K562 (cell line): ENCODE measurements around the gene AIDA. TPM values are rescaled to one million over a fixed set of nuclear protein-coding genes. Genes with fewer than 3 reads are reported as not detected.

Source experiments
- ATAC-seq: fragments of 200-7000 bp; cut with Tn5 transposase; 3 replicates; pipeline ENCODE4 v1.9.1; 2020; ENCODE audit warnings: moderate library complexity
- BruUV-seq: library from RNA; stranded (reverse); fragments of 400-500 nt; replicated peaks from 2 replicates; lab custom pipeline; 2021; lab: Mats Ljungman, UMichigan
- CTCF ChIA-PET: fragments of 300-600 bp; formaldehyde crosslinking; extraction: SDS; loops from one replicate; lab custom pipeline; 2021; ENCODE audit warnings: low intra/inter-chr PET ratio; lab: Yijun Ruan, JAX
- POLR2A ChIA-PET: fragments of 300-600, 350-650 bp; sonication (Branson Sonifier 250); formaldehyde crosslinking; extraction: SDS; loops from one replicate; lab custom pipeline; 2021; ENCODE audit warnings: antibody characterized with exemption, inconsistent platforms; lab: Yijun Ruan, JAX
- DNase-seq, 4 experiments: peaks; one replicate each; pipeline versions ENCODE4 v3.0.0 to v3.0.0-alpha.2; 2011 to 2018; ENCODE audit warnings: low spot score in 3 of 4, mixed read lengths in 3 of 4; ENCODE audit errors: extremely low read depth in 1 of 4
- FAIRE-seq: peaks from 2 replicates; lab custom pipeline; 2011; peaks lifted over from hg19 to GRCh38; lab: Jason Lieb, UNC
- H2AFZ ChIP-seq: 2 replicates; pipeline ENCODE4 v1.6.0; 2011; ENCODE audit warnings: low read depth, low read length, control low read depth, inconsistent platforms
- H3K27ac ChIP-seq: fragments of 200-600 bp; 3 replicates; pipeline ENCODE4 v1.8.0; 2011; ENCODE audit warnings: low read depth, mild to moderate bottlenecking, control low read depth, inconsistent platforms, low read length, moderate library complexity, mixed read lengths; ENCODE audit errors: extremely low read depth
- H3K27me3 ChIP-seq, 2 experiments: fragments of 300-600 bp in 1 of 2; 2 replicates in 1 of 2; 3 replicates in 1 of 2; pipeline versions ENCODE4 v1.6.0 to v1.8.0; 2011; ENCODE audit warnings: inconsistent platforms in 2 of 2, low read length in 2 of 2, mild to moderate bottlenecking in 1 of 2, mixed read lengths in 1 of 2, moderate library complexity in 1 of 2; ENCODE audit not compliant: control insufficient read depth in 2 of 2, insufficient read depth in 2 of 2
- H3K36me3 ChIP-seq: fragments of 300-600 bp; 3 replicates; pipeline ENCODE4 v1.8.0; 2011; ENCODE audit warnings: mild to moderate bottlenecking, low read length, inconsistent platforms; ENCODE audit not compliant: control insufficient read depth, insufficient read depth
- H3K4me1 ChIP-seq, 2 experiments: fragments of 200-600 bp in 1 of 2; replicated peaks in 1 of 2; 2 replicates in 1 of 2; 3 replicates in 1 of 2; pipeline versions ENCODE4 v1.5.1 to v1.8.0; 2011; ENCODE audit warnings: inconsistent platforms in 2 of 2, low read length in 2 of 2, mild to moderate bottlenecking in 1 of 2, mixed read lengths in 1 of 2, moderate library complexity in 1 of 2; ENCODE audit not compliant: control insufficient read depth in 2 of 2, insufficient read depth in 2 of 2
- H3K4me2 ChIP-seq: 2 replicates; pipeline ENCODE4 v1.6.1; 2011; ENCODE audit warnings: low read length, control low read depth, inconsistent platforms, mixed read lengths; ENCODE audit not compliant: insufficient read depth
- H3K4me3 ChIP-seq: fragments of 200-600 bp; sonication (generic), shearing (Covaris generic); 2 replicates; pipeline ENCODE4 v1.5.1; 2016; ENCODE audit warnings: control low read depth, inconsistent platforms
- H3K79me2 ChIP-seq: fragments of 200-600 bp; 3 replicates; pipeline ENCODE4 v1.8.0; 2011; ENCODE audit warnings: low read length, inconsistent platforms; ENCODE audit not compliant: control insufficient read depth, insufficient read depth
- H3K9ac ChIP-seq, 2 experiments: 2 replicates each; pipeline versions ENCODE4 v1.6.0 to v1.6.1; 2011; ENCODE audit warnings: low read depth in 2 of 2, low read length in 2 of 2, control low read depth in 1 of 2, inconsistent platforms in 1 of 2, mild to moderate bottlenecking in 1 of 2, mixed read lengths in 1 of 2; ENCODE audit not compliant: insufficient read depth in 1 of 2
- H3K9me1 ChIP-seq: one replicate; pipeline ENCODE4 v1.6.0; 2011; ENCODE audit warnings: inconsistent platforms, mild to moderate bottlenecking, low read length, moderate library complexity; ENCODE audit not compliant: control insufficient read depth, insufficient read depth
- H3K9me3 ChIP-seq: replicated peaks from 2 replicates; pipeline ENCODE4 v1.5.1; 2011; ENCODE audit warnings: low read depth, low read length, inconsistent platforms; ENCODE audit not compliant: control insufficient read depth, insufficient read depth
- H4K20me1 ChIP-seq: replicated peaks from 2 replicates; pipeline ENCODE4 v1.6.1; 2011; ENCODE audit warnings: low read length, inconsistent platforms, mixed read lengths; ENCODE audit not compliant: control insufficient read depth, insufficient read depth
- CSDE1 ChIP-seq, 2 experiments: fragments of 450-650 bp; IDR thresholded peaks; 2 replicates each; pipeline ENCODE4 v1.6.1; 2016; ENCODE audit warnings: mild to moderate bottlenecking in 1 of 2
- GTF2E2 ChIP-seq: fragments of 200-800 bp; sonication (Bioruptor generic); IDR thresholded peaks from 2 replicates; pipeline ENCODE4 v1.6.1; 2016; ENCODE audit warnings: missing genetic modification characterization, missing compliant biosample characterization
- HCFC1 ChIP-seq: IDR thresholded peaks from 2 replicates; pipeline ENCODE4 v1.6.1; 2012; ENCODE audit warnings: low read depth, low read length, improper control_type of control experiment
- KLF1 ChIP-seq: fragments of 450-650 bp; IDR thresholded peaks from 2 replicates; pipeline ENCODE4 v1.6.1; 2016; ENCODE audit warnings: missing genetic modification characterization, missing compliant biosample characterization
- MEF2A ChIP-seq: IDR thresholded peaks from 2 replicates; pipeline ENCODE4 v1.6.1; 2011; ENCODE audit warnings: low read depth, mild to moderate bottlenecking, low read length, moderate library complexity; ENCODE audit not compliant: control insufficient read depth
- PCBP2 ChIP-seq: fragments of 200-400 bp; formaldehyde crosslinking; IDR thresholded peaks from 2 replicates; pipeline ENCODE4 v1.6.1; 2018; ENCODE audit warnings: low read length, low read depth, mild to moderate bottlenecking, moderate library complexity; ENCODE audit not compliant: poor library complexity, severe bottlenecking
- SMAD1 ChIP-seq: fragments of 150-350 bp; IDR thresholded peaks from 2 replicates; pipeline ENCODE4 v1.6.1; 2014; ENCODE audit warnings: low read length, low read depth; ENCODE audit not compliant: partially characterized antibody
- SNRNP70 ChIP-seq: fragments of 200-400 bp; formaldehyde crosslinking; optimal IDR thresholded peaks from 2 replicates; pipeline ENCODE3; 2017; ENCODE audit warnings: low read depth, low read length
- ZNF217 ChIP-seq: sonication (generic); formaldehyde crosslinking; IDR thresholded peaks from 2 replicates; pipeline ENCODE4 v1.8.0; 2022; ENCODE audit warnings: mild to moderate bottlenecking, missing genetic modification reagents
- WGBS: fragments of 100-300 bp; shearing (Covaris generic); methylation state at CpG from one replicate; pipeline ENCODE4 v1.1.6; 2016; ENCODE audit warnings: low coverage, mixed read lengths; ENCODE audit not compliant: insufficient coverage; ENCODE audit errors: missing lambda C conversion rate; 5-methylcytosine and 5-hydroxymethylcytosine counted together
- in situ Hi-C: fragments of 300-500 bp; cut with MboI; formaldehyde crosslinking; loops from 4 replicates; pipeline ENCODE4 v1.15.0; 2018; ENCODE audit warnings: inconsistent platforms, mixed read lengths
- intact Hi-C: fragments of 100-400 bp; cut with micrococcal nuclease; formaldehyde crosslinking; loops from 2 replicates; pipeline ENCODE4 v1.14.2; 2022
- polyA plus RNA-seq, 8 experiments: library from polyadenylated mRNA; depleted of rRNA in 4 of 8; stranded (reverse) in 5 of 8; unstranded in 3 of 8; fragments of >200 nt; fragmentation: Nextera tagmentation in 2 of 8; fragmentation: Illumina TruSeq in 1 of 8; extraction: Ambion mirVana in 2 of 8; extraction: Trizol in 1 of 8; gene quantifications; 2 replicates each; pipeline versions ENCODE4 v1.2.1 to v1.2.3, GENCODE V29; 2011 to 2014; ENCODE audit warnings: inconsistent platforms in 1 of 8, missing spikeins in 1 of 8
- total RNA-seq, 7 experiments: library from RNA; depleted of rRNA in 6 of 7; stranded (reverse); fragments of >200 nt in 6 of 7; fragmentation: Illumina TruSeq in 2 of 7; extraction: Trizol in 2 of 7; gene quantifications; 2 replicates each; pipeline versions ENCODE4 v1.2.1 to v1.2.3, GENCODE V29; 2011 to 2021; ENCODE audit warnings: low replicate concordance in 1 of 7
- TF ChIP-seq, protein P1 (sequence below): sonication (generic); formaldehyde crosslinking; IDR thresholded peaks from 2 replicates; pipeline ENCODE4 v1.8.1; 2023; ENCODE audit warnings: mild to moderate bottlenecking, missing genetic modification reagents, moderate library complexity
- TF ChIP-seq, protein P2 (sequence below): fragments of 450-650 bp; IDR thresholded peaks from 2 replicates; pipeline ENCODE4 v1.6.1; 2016; ENCODE audit warnings: borderline replicate concordance

AIDA gene
- total and polyA plus RNA-seq, 9 of the 15 experiments (the other 6 are each of a cell fraction or from before 2014, with no cell fraction given): 18.2 to 77.9 (median 24.9) TPM

DNA sequence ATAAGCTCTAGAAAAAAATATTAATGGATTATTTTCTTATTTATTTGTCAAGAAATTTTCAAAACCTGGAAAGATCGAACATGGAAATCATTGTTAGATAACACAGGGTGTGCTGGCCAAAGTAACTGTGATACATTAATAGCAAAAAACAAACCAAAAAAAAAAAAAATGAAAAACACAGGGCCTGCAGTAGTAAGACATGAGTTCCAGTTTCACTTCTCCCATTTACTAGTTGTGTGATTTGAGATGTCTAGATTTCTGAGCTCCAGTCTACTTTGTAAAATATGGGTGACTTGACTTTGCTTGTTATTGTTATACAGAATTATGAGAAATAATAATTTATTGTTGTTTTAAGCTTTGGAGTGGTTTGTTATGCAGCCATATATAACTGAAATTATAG is 38.4 kb upstream of the AIDA start:
- Histone ChIP-seq H3K4me1 (no peaks in the 10 kb centered on the region), H2AFZ (no peak overlapping the region), H3K9ac (no peak overlapping the region), H3K4me3 (no peak overlapping the region), H3K79me2 (no peaks in the 10 kb centered on the region), H3K27ac (no peak overlapping the region), H3K36me3 (no peaks in the 10 kb centered on the region), H3K9me3 (no peaks in the 10 kb centered on the region), H3K4me2 (no peak overlapping the region), H3K27me3 (peaks cover 0 to 9% of the 10 kb centered on the region in 2 experiments; a peak in 3 of 5 replicates), H4K20me1 (no peaks in the 10 kb centered on the region), H3K9me1 (no peaks in the 10 kb centered on the region)
- in situ Hi-C loops (no loop called here), intact Hi-C loops (no loop called here)
- ChIA-PET POLR2A (interaction anchor here (1.1 kb wide), 1 partner anchor 9 kb away, joined by 3 read pairs; no protein-coding TSS in a partner anchor), CTCF (interaction anchor here (0.9 kb wide), 1 partner anchor 331 kb away, joined by 3 read pairs; no protein-coding TSS in a partner anchor)
- WGBS: 0% methylated on average over 1 of the region's 1 CpG
- no peak for DNase-seq
- no TSS peak for BruUV-seq
- FAIRE-seq: no peak
- no peak for TF ChIP-seq ZNF217
- TF ChIP-seq PCBP2: no peak
- TF ChIP-seq KLF1 (tag): no peak
- no peak for TF ChIP-seq SNRNP70
- no peak for TF ChIP-seq CSDE1 (IDR thresholded peaks at IDR 0.05)
- no peak for TF ChIP-seq SMAD1
- TF ChIP-seq, protein P1, sequence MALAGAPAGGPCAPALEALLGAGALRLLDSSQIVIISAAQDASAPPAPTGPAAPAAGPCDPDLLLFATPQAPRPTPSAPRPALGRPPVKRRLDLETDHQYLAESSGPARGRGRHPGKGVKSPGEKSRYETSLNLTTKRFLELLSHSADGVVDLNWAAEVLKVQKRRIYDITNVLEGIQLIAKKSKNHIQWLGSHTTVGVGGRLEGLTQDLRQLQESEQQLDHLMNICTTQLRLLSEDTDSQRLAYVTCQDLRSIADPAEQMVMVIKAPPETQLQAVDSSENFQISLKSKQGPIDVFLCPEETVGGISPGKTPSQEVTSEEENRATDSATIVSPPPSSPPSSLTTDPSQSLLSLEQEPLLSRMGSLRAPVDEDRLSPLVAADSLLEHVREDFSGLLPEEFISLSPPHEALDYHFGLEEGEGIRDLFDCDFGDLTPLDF (CRISPR knock-in tag): no peak
- TF ChIP-seq MEF2A: no peak
- no peak for TF ChIP-seq HCFC1
- no peak for TF ChIP-seq GTF2E2 (tag)
- TF ChIP-seq, protein P2, sequence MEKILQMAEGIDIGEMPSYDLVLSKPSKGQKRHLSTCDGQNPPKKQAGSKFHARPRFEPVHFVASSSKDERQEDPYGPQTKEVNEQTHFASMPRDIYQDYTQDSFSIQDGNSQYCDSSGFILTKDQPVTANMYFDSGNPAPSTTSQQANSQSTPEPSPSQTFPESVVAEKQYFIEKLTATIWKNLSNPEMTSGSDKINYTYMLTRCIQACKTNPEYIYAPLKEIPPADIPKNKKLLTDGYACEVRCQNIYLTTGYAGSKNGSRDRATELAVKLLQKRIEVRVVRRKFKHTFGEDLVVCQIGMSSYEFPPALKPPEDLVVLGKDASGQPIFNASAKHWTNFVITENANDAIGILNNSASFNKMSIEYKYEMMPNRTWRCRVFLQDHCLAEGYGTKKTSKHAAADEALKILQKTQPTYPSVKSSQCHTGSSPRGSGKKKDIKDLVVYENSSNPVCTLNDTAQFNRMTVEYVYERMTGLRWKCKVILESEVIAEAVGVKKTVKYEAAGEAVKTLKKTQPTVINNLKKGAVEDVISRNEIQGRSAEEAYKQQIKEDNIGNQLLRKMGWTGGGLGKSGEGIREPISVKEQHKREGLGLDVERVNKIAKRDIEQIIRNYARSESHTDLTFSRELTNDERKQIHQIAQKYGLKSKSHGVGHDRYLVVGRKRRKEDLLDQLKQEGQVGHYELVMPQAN: no peak
- ATAC-seq: no peak
